HepG2 (cell line): Measurements from ENCODE around the gene LDLRAD4. TPM values are rescaled to one million over a fixed set of nuclear protein-coding genes. Genes with fewer than 3 reads are reported as not detected.

Experiments used
- ATAC-seq: fragments of 200-7000 bp; cut with Tn5 transposase; 3 replicates; pipeline ENCODE4 v1.9.1; 2020; ENCODE audit warnings: mild to moderate bottlenecking, moderate library complexity
- BruUV-seq: library from RNA; stranded (reverse); fragments of 400-500 nt; replicated peaks from 2 replicates; lab custom pipeline; 2021; lab: Mats Ljungman, UMichigan
- CTCF ChIA-PET: fragments of 300-600 bp; formaldehyde crosslinking; extraction: SDS; loops from one replicate; lab custom pipeline; 2021; ENCODE audit warnings: low total read pairs, inconsistent platforms, low intra/inter-chr PET ratio; lab: Yijun Ruan, JAX
- POLR2A ChIA-PET: fragments of 350-600 bp; sonication (Branson Sonifier 250); formaldehyde crosslinking; loops from one replicate; lab custom pipeline; 2020; ENCODE audit warnings: antibody characterized with exemption, inconsistent platforms; lab: Yijun Ruan, JAX
- DNase-seq: peaks from one replicate; pipeline ENCODE4 v3.0.0-alpha.2; 2015; ENCODE audit warnings: low spot score
- FAIRE-seq: peaks from 3 replicates; lab custom pipeline; 2011; peaks lifted over from hg19 to GRCh38; lab: Jason Lieb, UNC
- H2AFZ ChIP-seq: one replicate; pipeline ENCODE4 v1.6.1; 2011; ENCODE audit warnings: low read length, inconsistent platforms
- H3K27ac ChIP-seq: fragments of 300-600 bp; 3 replicates; pipeline ENCODE4 v1.8.0; 2011; ENCODE audit warnings: mixed run types, mild to moderate bottlenecking, mixed read lengths, low read length, inconsistent platforms; ENCODE audit not compliant: insufficient read depth; ENCODE audit errors: extremely low read length
- H3K27me3 ChIP-seq, 2 experiments: fragments of 200-600 bp in 1 of 2; 2 replicates in 1 of 2; 3 replicates in 1 of 2; pipeline versions ENCODE4 v1.6.0 to v1.8.0; 2011; ENCODE audit warnings: low read length in 2 of 2, mild to moderate bottlenecking in 2 of 2, moderate library complexity in 2 of 2, inconsistent platforms in 1 of 2; ENCODE audit not compliant: insufficient read depth in 2 of 2, control insufficient read depth in 1 of 2
- H3K36me3 ChIP-seq, 2 experiments: fragments of 200-600 bp in 1 of 2; replicated peaks in 1 of 2; 2 replicates in 1 of 2; 3 replicates in 1 of 2; pipeline versions ENCODE4 v1.5.1 to v1.8.0; 2011; ENCODE audit warnings: low read length in 2 of 2, inconsistent platforms in 1 of 2; ENCODE audit not compliant: insufficient read depth in 2 of 2, control insufficient read depth in 1 of 2
- H3K4me1 ChIP-seq: 2 replicates; pipeline ENCODE4 v1.5.1; 2012; ENCODE audit warnings: low read length, inconsistent platforms; ENCODE audit not compliant: insufficient read depth
- H3K4me2 ChIP-seq: 2 replicates; pipeline ENCODE4 v1.6.0; 2011; ENCODE audit warnings: low read depth, low read length, inconsistent platforms
- H3K4me3 ChIP-seq, 3 experiments: fragments of 200-600 bp in 1 of 3; sonication (generic), shearing (Covaris generic) in 1 of 3; replicated peaks in 1 of 3; 2 replicates each; pipeline ENCODE4 v1.5.1; 2011 to 2016; ENCODE audit warnings: low read length in 3 of 3, inconsistent platforms in 2 of 3, low read depth in 2 of 3, mild to moderate bottlenecking in 2 of 3, control low read depth in 1 of 3, mixed read lengths in 1 of 3; ENCODE audit not compliant: insufficient read depth in 1 of 3
- H3K79me2 ChIP-seq: one replicate; pipeline ENCODE4 v1.6.1; 2011; ENCODE audit warnings: low read length, inconsistent platforms; ENCODE audit not compliant: insufficient read depth
- H3K9ac ChIP-seq: 2 replicates; pipeline ENCODE4 v1.6.0; 2011; ENCODE audit warnings: mild to moderate bottlenecking, low read depth, low read length, inconsistent platforms; ENCODE audit not compliant: insufficient read depth
- H3K9me3 ChIP-seq: 2 replicates; pipeline ENCODE4 v1.5.1; 2012; ENCODE audit warnings: mild to moderate bottlenecking, low read length
- H4K20me1 ChIP-seq: 2 replicates; pipeline ENCODE4 v1.6.0; 2011; ENCODE audit warnings: inconsistent platforms, mild to moderate bottlenecking, low read length, moderate library complexity; ENCODE audit not compliant: insufficient read depth
- MTA1 ChIP-seq: sonication (generic); formaldehyde crosslinking; IDR thresholded peaks from 2 replicates; pipeline ENCODE4 v1.4.0; 2020; ENCODE audit warnings: missing genetic modification reagents, mild to moderate bottlenecking, borderline replicate concordance
- ONECUT2 ChIP-seq: sonication (generic); formaldehyde crosslinking; IDR thresholded peaks from 2 replicates; pipeline ENCODE4 v1.4.0; 2020; ENCODE audit warnings: missing genetic modification reagents
- PAF1 ChIP-seq: IDR thresholded peaks from 2 replicates; pipeline ENCODE4 v1.6.1; 2016; ENCODE audit warnings: missing genetic modification reagents, missing compliant biosample characterization
- SAFB2 ChIP-seq: sonication (generic); formaldehyde crosslinking; IDR thresholded peaks from 2 replicates; pipeline ENCODE4 v1.5.1; 2020; ENCODE audit warnings: missing genetic modification reagents, low read depth, mild to moderate bottlenecking, borderline replicate concordance
- SRSF9 ChIP-seq: fragments of 200-400 bp; formaldehyde crosslinking; IDR thresholded peaks from 2 replicates; pipeline ENCODE4 v1.6.1; 2018; ENCODE audit warnings: borderline replicate concordance, mild to moderate bottlenecking, low read depth, low read length; ENCODE audit not compliant: insufficient read depth, poor library complexity, severe bottlenecking
- ZBTB2 ChIP-seq: sonication (generic); formaldehyde crosslinking; IDR thresholded peaks from 2 replicates; pipeline ENCODE4 v1.8.0; 2022; ENCODE audit warnings: low read depth, missing genetic modification reagents
- ZNF782 ChIP-seq: sonication (generic); formaldehyde crosslinking; IDR thresholded peaks from 2 replicates; pipeline ENCODE4 v1.4.0; 2020; ENCODE audit warnings: missing genetic modification reagents, mild to moderate bottlenecking, borderline replicate concordance
- WGBS: methylation state at CpG from one replicate; pipeline ENCODE4 v1.1.6; 2017; ENCODE audit warnings: low lambda C conversion rate; 5-methylcytosine and 5-hydroxymethylcytosine counted together
- in situ Hi-C: cut with HindIII; loops from 2 replicates; pipeline ENCODE4 v1.10.0; 2017; ENCODE audit warnings: low pct_unique_long_range_greater_than_20kb; ENCODE audit not compliant: extremely low pct_ligation_motif_present
- intact Hi-C: fragments of 100-400 bp; cut with micrococcal nuclease; formaldehyde crosslinking; loops from one replicate; pipeline ENCODE4 v1.10.0; 2022; ENCODE audit not compliant: unreplicated experiment
- polyA plus RNA-seq, 8 experiments: library from polyadenylated mRNA; depleted of rRNA in 3 of 8; stranded (reverse) in 7 of 8; unstranded in 1 of 8; fragments of >200 nt; fragmentation: Illumina TruSeq in 4 of 8; extraction: Trizol in 4 of 8; gene quantifications; 2 replicates each; pipeline versions ENCODE4 v1.2.1 to v1.2.3, GENCODE V29; 2011 to 2016; ENCODE audit warnings: low read depth in 4 of 8, missing spikeins in 1 of 8, mixed read lengths in 1 of 8; ENCODE audit not compliant: insufficient read depth in 1 of 8
- total RNA-seq, 5 experiments: library from RNA; depleted of rRNA; stranded (reverse); fragments of >200 nt; fragmentation: Illumina TruSeq; extraction: Trizol; gene quantifications; 2 replicates each; pipeline ENCODE4 v1.2.3, GENCODE V29; 2016; ENCODE audit warnings: low read depth in 1 of 5

Gene LDLRAD4
- total and polyA plus RNA-seq, 2 of the 13 experiments (the other 11 are each of a cell fraction or from before 2014, with no cell fraction given), result 13.6 to 20.9 TPM

- H3K9me3 ChIP-seq, result no peaks in the 10 kb centered on the region
- ATAC-seq, result no peak
- no peak for TF ChIP-seq ZNF782 (CRISPR knock-in tag)
- TF ChIP-seq ZBTB2, result no peak
- no peak for TF ChIP-seq PAF1 (CRISPR knock-in tag)
- no peak for TF ChIP-seq ONECUT2
- no peak for TF ChIP-seq MTA1 (CRISPR knock-in tag)
- TF ChIP-seq SRSF9, result no peak
- no peak for TF ChIP-seq SAFB2 (CRISPR knock-in tag)
- WGBS, result 91% methylated on average over 16 of the region's 16 CpGs
- H3K27ac ChIP-seq, result no peak overlapping the region
- no peak overlapping the region for H3K4me2 ChIP-seq
- ChIA-PET CTCF (no interaction called here), POLR2A (no interaction called here)
- no peaks in the 10 kb centered on the region for H3K79me2 ChIP-seq
- intact Hi-C loops (no loop called here), in situ Hi-C loops (no loop called here)
- H3K4me3 ChIP-seq, result no peak overlapping the region
- no peak overlapping the region for H3K9ac ChIP-seq
- DNase-seq, result no peak
- H3K4me1 ChIP-seq, result no peaks in the 10 kb centered on the region
- H3K27me3 ChIP-seq, result no peaks in the 10 kb centered on the region
- no peak overlapping the region for H2AFZ ChIP-seq
- no peak for FAIRE-seq
- no peaks in the 10 kb centered on the region for H4K20me1 ChIP-seq
- BruUV-seq, result no TSS peak
- no peaks in the 10 kb centered on the region; a peak in 1 of 5 replicates for H3K36me3 ChIP-seq
These were observed 265.0 kb downstream of the LDLRAD4 start for GRCh38 chr18:13483316-13484270.
